SK-N-SH (cell line): ENCODE data around the gene AHRR. TPM values are rescaled to one million over a fixed set of nuclear protein-coding genes. Genes with fewer than 3 reads are reported as not detected.

ENCODE experiments used
- CTCF ChIA-PET: fragments of 300-600, 350-600 bp; formaldehyde crosslinking; extraction: SDS; loops from one replicate; lab custom pipeline; 2021; lab: Yijun Ruan, JAX
- POLR2A ChIA-PET: fragments of 350-600 bp; sonication (Branson Sonifier 250); formaldehyde crosslinking; extraction: SDS; loops from one replicate; lab custom pipeline; 2020; ENCODE audit warnings: antibody characterized with exemption, inconsistent platforms; lab: Yijun Ruan, JAX
- DNase-seq: peaks from one replicate; pipeline ENCODE4 v3.0.0; 2012
- H2AFZ ChIP-seq: fragments of 200-600 bp; sonication (generic); 2 replicates; pipeline ENCODE4 v1.8.1; 2016; ENCODE audit warnings: antibody characterized with exemption, mild to moderate bottlenecking, low read depth
- H3F3A ChIP-seq: fragments of 200-600 bp; sonication (generic); replicated peaks from 2 replicates; pipeline ENCODE3; 2016; ENCODE audit warnings: antibody characterized with exemption, mild to moderate bottlenecking; ENCODE audit not compliant: insufficient read depth
- H3K27ac ChIP-seq, 2 experiments: fragments of 200-500 bp in 1 of 2; fragments of 200-600 bp in 1 of 2; sonication (Bioruptor generic) in 1 of 2; sonication (generic), shearing (Covaris generic) in 1 of 2; 2 replicates each; pipeline versions ENCODE4 v1.5.1 to v1.6.1; 2014 to 2016; ENCODE audit warnings: low read depth in 2 of 2, inconsistent platforms in 1 of 2, low read length in 1 of 2, mild to moderate bottlenecking in 1 of 2, mixed read lengths in 1 of 2
- H3K27me3 ChIP-seq: fragments of 200-600 bp; sonication (generic), shearing (Covaris generic); 2 replicates; pipeline ENCODE4 v1.6.1; 2016; ENCODE audit warnings: mixed run types; ENCODE audit not compliant: insufficient read depth
- H3K36me3 ChIP-seq, 2 experiments: fragments of 200-500 bp in 1 of 2; fragments of 200-600 bp in 1 of 2; sonication (Bioruptor generic) in 1 of 2; sonication (generic) in 1 of 2; replicated peaks in 1 of 2; 2 replicates each; pipeline versions ENCODE3 to v1.5.1; 2014 to 2016; ENCODE audit warnings: low read length in 1 of 2, mild to moderate bottlenecking in 1 of 2; ENCODE audit not compliant: insufficient read depth in 2 of 2, control insufficient read depth in 1 of 2
- H3K4me1 ChIP-seq, 2 experiments: fragments of 200-500 bp in 1 of 2; fragments of 200-600 bp in 1 of 2; sonication (Bioruptor generic) in 1 of 2; sonication (generic), shearing (Covaris generic) in 1 of 2; 2 replicates each; pipeline versions ENCODE4 v1.5.1 to v1.6.1; 2014 to 2016; ENCODE audit warnings: low read depth in 1 of 2, low read length in 1 of 2, mixed run types in 1 of 2; ENCODE audit not compliant: insufficient read depth in 2 of 2, control insufficient read depth in 1 of 2
- H3K4me2 ChIP-seq: fragments of 200-600 bp; sonication (generic), shearing (Covaris generic); 2 replicates; pipeline ENCODE4 v1.6.1; 2017; ENCODE audit warnings: mixed run types
- H3K4me3 ChIP-seq, 2 experiments: fragments of 200-500 bp in 1 of 2; fragments of 200-600 bp in 1 of 2; sonication (Bioruptor generic) in 1 of 2; sonication (generic), shearing (Covaris generic) in 1 of 2; 2 replicates each; pipeline versions ENCODE4 v1.5.1 to v1.8.1; 2014 to 2016; ENCODE audit warnings: low read depth in 2 of 2, inconsistent platforms in 1 of 2, low read length in 1 of 2, mild to moderate bottlenecking in 1 of 2, mixed read lengths in 1 of 2, moderate library complexity in 1 of 2
- H3K79me2 ChIP-seq: fragments of 200-600 bp; sonication (generic); 2 replicates; pipeline ENCODE4 v1.8.1; 2017; ENCODE audit warnings: mild to moderate bottlenecking; ENCODE audit not compliant: insufficient read depth
- H3K9ac ChIP-seq: fragments of 200-600 bp; sonication (generic); 2 replicates; pipeline ENCODE4 v1.6.1; 2017; ENCODE audit warnings: mixed run types
- H3K9me2 ChIP-seq: fragments of 200-600 bp; sonication (generic); 2 replicates; pipeline ENCODE4 v1.6.1; 2017; ENCODE audit warnings: mixed run types
- H3K9me3 ChIP-seq: fragments of 200-600 bp; sonication (generic); 2 replicates; pipeline ENCODE4 v1.6.1; 2017; ENCODE audit warnings: mixed run types, mild to moderate bottlenecking, moderate library complexity
- H4K20me1 ChIP-seq: fragments of 200-600 bp; sonication (generic); 2 replicates; pipeline ENCODE4 v1.6.1; 2017; ENCODE audit warnings: mild to moderate bottlenecking, mixed run types; ENCODE audit not compliant: insufficient read depth
- CTCF ChIP-seq: fragments of 200-600 bp; sonication (generic); IDR thresholded peaks from 2 replicates; pipeline ENCODE4 v1.6.1; 2017; ENCODE audit warnings: antibody characterized with exemption, mild to moderate bottlenecking, moderate library complexity
- FOXM1 ChIP-seq: IDR thresholded peaks from 2 replicates; pipeline ENCODE4 v1.4.0; 2012; ENCODE audit warnings: low read depth, mild to moderate bottlenecking
- GATA2 ChIP-seq: sonication (generic); formaldehyde crosslinking; IDR thresholded peaks from 2 replicates; pipeline ENCODE4 v1.5.0; 2020; ENCODE audit warnings: mild to moderate bottlenecking, missing genetic modification reagents
- JUND ChIP-seq: IDR thresholded peaks from 2 replicates; pipeline ENCODE4 v1.4.0; 2012
- MAX ChIP-seq: IDR thresholded peaks from 2 replicates; pipeline ENCODE4 v1.4.0; 2012; ENCODE audit warnings: low read depth
- MEF2A ChIP-seq: IDR thresholded peaks from 2 replicates; pipeline ENCODE4 v1.4.0; 2012; ENCODE audit warnings: low read depth, borderline replicate concordance
- NRF1 ChIP-seq: IDR thresholded peaks from 2 replicates; pipeline ENCODE4 v1.6.1; 2012; ENCODE audit warnings: low read depth, mild to moderate bottlenecking, low read length
- PBX3 ChIP-seq: IDR thresholded peaks from 2 replicates; pipeline ENCODE4; 2012
- POLR2AphosphoS5 ChIP-seq: IDR thresholded peaks from 2 replicates; pipeline ENCODE4 v1.6.1; 2012; ENCODE audit warnings: low read depth, low read length
- RAD21 ChIP-seq: IDR thresholded peaks from 2 replicates; pipeline ENCODE4 v1.6.1; 2012; ENCODE audit warnings: mild to moderate bottlenecking, low read length
- RCOR1 ChIP-seq: fragments of 150-350 bp; IDR thresholded peaks from 2 replicates; pipeline ENCODE4 v1.6.1; 2017; ENCODE audit warnings: antibody characterized with exemption, low read length
- REST ChIP-seq: IDR thresholded peaks from 2 replicates; pipeline ENCODE4 v1.6.1; 2012; ENCODE audit warnings: mild to moderate bottlenecking, low read depth, low read length, moderate library complexity
- RFX5 ChIP-seq: IDR thresholded peaks from 2 replicates; pipeline ENCODE4 v1.6.1; 2012; ENCODE audit warnings: mild to moderate bottlenecking, improper control_type of control experiment, low read length
- YY1 ChIP-seq: IDR thresholded peaks from 2 replicates; pipeline ENCODE4 v1.4.0; 2012; ENCODE audit warnings: low read depth, mild to moderate bottlenecking
- WGBS: methylation state at CpG from one replicate; pipeline ENCODE4 v1.1.6; 2017; ENCODE audit warnings: low lambda C conversion rate; 5-methylcytosine and 5-hydroxymethylcytosine counted together
- polyA plus RNA-seq, 3 experiments: library from polyadenylated mRNA; depleted of rRNA; stranded (reverse); fragments of >200 nt; gene quantifications; 2 replicates each; pipeline ENCODE4 v1.2.3, GENCODE V29; 2012

Gene AHRR
- polyA plus RNA-seq, 1 of the 3 experiments (the other 2 are of a cell fraction): 0.71 TPM

- peaks cover 0 to 8% of the 10 kb centered on the region in 2 experiments; a peak in 1 of 4 replicates for H3K4me1 ChIP-seq
- no peaks in the 10 kb centered on the region for H3K36me3 ChIP-seq
- H3K79me2 ChIP-seq: no peaks in the 10 kb centered on the region
- H2AFZ ChIP-seq: no peak overlapping the region
- 73% methylated on average over 14 of the region's 18 CpGs for WGBS
- ChIA-PET POLR2A (no interaction called here), CTCF (interaction anchor here (0.6 to 2.7 kb wide), 9 partner anchors 10 to 289 kb away, joined by 3 to 18 read pairs (median 5); no protein-coding TSS in a partner anchor)
- no peak overlapping the region for H3K9ac ChIP-seq
- no peak overlapping the region for H3K27ac ChIP-seq
- H3K4me3 ChIP-seq: no peak overlapping the region
- no peaks in the 10 kb centered on the region for H3F3A ChIP-seq
- TF ChIP-seq MAX (no peak), CTCF (no peak), FOXM1 (no peak), GATA2 (no peak), YY1 (no peak), POLR2AphosphoS5 (no peak), RFX5 (no peak)
- no peaks in the 10 kb centered on the region for H3K9me3 ChIP-seq
- H3K27me3 ChIP-seq: no peaks in the 10 kb centered on the region
- no peak overlapping the region for H3K4me2 ChIP-seq
- H3K9me2 ChIP-seq: no peaks in the 10 kb centered on the region
- no peaks in the 10 kb centered on the region for H4K20me1 ChIP-seq
- no peak for DNase-seq
Measured at GRCh38 chr5:432201-432927, 110.8 kb downstream of the AHRR start.

GRCh38 chr5:432928-433791, 111.6 kb downstream of the AHRR start:
- CTCF ChIA-PET: interaction anchor here (1.5 kb wide), 1 partner anchor 245 kb away, joined by 3 read pairs; no protein-coding TSS in a partner anchor

More at GRCh38 chr5:432928-433791, 111.6 kb downstream of the AHRR start:
- Histone ChIP-seq H2AFZ (no peak overlapping the region), H3K4me2 (no peak overlapping the region), H3K9me3 (no peaks in the 10 kb centered on the region), H3K27me3 (no peaks in the 10 kb centered on the region), H3K9ac (no peak overlapping the region), H3K4me1 (peaks cover 0 to 11% of the 10 kb centered on the region in 2 experiments; a peak in 1 of 4 replicates), H3K4me3 (no peak overlapping the region), H3K9me2 (no peaks in the 10 kb centered on the region), H3K36me3 (no peaks in the 10 kb centered on the region), H3K79me2 (no peaks in the 10 kb centered on the region), H3K27ac (no peak overlapping the region), H4K20me1 (no peaks in the 10 kb centered on the region), H3F3A (no peaks in the 10 kb centered on the region)
- 62% methylated on average over 15 of the region's 23 CpGs for WGBS
- POLR2A ChIA-PET: no interaction called here
- TF ChIP-seq RAD21: no peak
- TF ChIP-seq REST: no peak
- TF ChIP-seq PBX3: no peak
- TF ChIP-seq RCOR1: no peak
- no peak for TF ChIP-seq JUND
- no peak for TF ChIP-seq MEF2A
- no peak for TF ChIP-seq NRF1
- DNase-seq: no peak
